ENCODE data around the gene CHD2.

CHD2 gene

DNA sequence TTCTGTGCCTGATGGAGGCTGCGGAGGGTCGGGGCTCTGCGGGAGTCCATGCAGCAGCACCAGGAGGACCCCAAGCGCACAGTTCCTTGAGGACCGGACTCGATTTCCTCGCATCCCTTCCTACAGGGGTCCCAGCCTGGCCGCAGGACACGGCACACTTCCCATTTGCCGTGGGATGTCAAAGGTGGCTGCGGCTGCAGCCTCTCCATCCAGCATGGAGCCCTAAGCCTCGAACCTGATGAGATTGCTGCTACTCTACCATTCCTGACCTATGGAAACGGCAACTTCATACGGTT, 148.2 kb downstream of the CHD2 start:
- TF ChIP-seq, protein P1, sequence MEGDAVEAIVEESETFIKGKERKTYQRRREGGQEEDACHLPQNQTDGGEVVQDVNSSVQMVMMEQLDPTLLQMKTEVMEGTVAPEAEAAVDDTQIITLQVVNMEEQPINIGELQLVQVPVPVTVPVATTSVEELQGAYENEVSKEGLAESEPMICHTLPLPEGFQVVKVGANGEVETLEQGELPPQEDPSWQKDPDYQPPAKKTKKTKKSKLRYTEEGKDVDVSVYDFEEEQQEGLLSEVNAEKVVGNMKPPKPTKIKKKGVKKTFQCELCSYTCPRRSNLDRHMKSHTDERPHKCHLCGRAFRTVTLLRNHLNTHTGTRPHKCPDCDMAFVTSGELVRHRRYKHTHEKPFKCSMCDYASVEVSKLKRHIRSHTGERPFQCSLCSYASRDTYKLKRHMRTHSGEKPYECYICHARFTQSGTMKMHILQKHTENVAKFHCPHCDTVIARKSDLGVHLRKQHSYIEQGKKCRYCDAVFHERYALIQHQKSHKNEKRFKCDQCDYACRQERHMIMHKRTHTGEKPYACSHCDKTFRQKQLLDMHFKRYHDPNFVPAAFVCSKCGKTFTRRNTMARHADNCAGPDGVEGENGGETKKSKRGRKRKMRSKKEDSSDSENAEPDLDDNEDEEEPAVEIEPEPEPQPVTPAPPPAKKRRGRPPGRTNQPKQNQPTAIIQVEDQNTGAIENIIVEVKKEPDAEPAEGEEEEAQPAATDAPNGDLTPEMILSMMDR (conservative IDR thresholded peaks at IDR 0.05; ENCODE audit: low read depth, low read length) = no peak
- no peak for DNase-seq (ENCODE audit: low read depth)
- no peak overlapping the region for H3K4me3 ChIP-seq (ENCODE audit: low read depth, low read length)

DNA sequence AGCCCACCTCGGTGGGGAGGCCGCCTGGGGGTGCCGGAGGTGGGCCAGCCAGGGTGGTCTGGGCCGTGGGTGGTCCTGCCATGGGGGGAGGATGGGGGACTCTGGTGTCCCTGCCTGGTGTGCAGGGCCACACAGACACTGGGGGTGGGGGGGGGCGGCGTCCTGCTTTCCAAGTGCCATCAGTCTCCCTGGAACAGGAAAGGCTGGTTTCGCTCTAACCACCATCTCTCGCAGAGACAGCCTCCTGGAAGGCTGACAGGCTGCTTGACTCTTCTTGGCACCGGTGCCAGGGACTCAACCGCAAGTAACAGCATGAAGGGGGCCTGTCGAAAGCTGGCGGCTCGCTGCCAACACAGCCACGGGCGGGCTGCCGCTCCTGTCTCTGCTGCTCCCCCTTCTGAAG, 148.6 kb downstream of the CHD2 start:
- TF ChIP-seq, protein P1 (conservative IDR thresholded peaks at IDR 0.05; ENCODE audit: low read depth, low read length) = no peak
- H3K4me3 ChIP-seq (ENCODE audit: low read depth, low read length) = no peak overlapping the region
- no peak for DNase-seq (ENCODE audit: low read depth)

DNA sequence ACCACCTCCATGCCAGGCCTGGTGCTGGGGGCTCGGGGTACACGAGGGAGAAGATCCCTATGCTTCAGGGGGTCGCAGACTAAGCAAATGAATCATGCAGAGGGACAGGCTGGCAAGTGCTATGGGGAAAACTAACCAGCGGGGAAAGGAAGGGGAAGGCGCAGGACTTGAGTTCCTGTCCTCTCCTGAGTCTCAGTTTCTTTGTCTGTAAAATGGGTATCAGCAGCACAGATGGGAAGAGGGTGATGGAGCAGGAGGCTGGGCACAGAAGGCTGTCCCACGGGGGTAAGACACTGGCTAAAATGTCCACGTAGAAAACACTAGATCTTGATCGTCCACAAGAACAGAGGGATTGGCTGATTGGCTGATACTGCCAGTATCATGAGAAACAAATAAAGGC, 149.1 kb downstream of the CHD2 start:
- DNase-seq (ENCODE audit: low read depth) = no peak
- no peak overlapping the region for H3K4me3 ChIP-seq (ENCODE audit: low read depth, low read length)
- TF ChIP-seq, protein P1 (conservative IDR thresholded peaks at IDR 0.05; ENCODE audit: low read depth, low read length) = no peak

DNA sequence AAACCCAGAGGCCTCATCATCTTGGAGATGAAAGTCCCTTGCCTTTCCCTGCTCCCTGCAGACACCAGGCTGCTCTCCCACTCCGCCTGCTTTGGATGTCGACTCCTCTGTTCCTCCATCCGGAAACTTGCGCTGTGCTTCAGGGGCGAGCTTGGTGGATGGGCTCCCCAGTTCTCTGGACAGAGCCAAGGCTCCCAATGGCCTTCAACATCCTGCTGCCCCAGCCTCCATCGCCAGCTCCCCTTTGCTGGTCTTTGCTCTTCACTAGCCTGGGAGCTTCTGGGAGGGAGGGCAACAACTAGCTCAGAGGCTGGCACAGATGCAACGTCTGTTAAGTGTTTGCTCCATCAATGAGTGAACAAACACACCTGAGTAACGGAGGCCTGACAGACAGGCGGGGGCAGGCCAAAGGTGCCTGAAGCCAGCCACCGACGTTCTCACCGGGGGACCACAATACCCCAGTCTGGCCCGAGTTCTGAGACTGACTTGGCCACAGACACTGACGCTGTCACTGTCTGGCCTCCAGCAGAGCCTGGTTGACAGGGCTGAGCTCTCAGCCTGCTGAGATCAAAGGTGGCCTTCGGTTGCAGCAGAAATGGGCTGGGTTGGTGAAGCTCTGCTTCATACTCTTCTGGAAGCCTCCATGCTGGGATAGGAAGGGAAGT, 149.9 kb downstream of the CHD2 start:
- TF ChIP-seq, protein P1 (conservative IDR thresholded peaks at IDR 0.05; ENCODE audit: low read depth, low read length) = no peak
- H3K4me3 ChIP-seq (ENCODE audit: low read depth, low read length) = no peak overlapping the region
- no peak for DNase-seq (ENCODE audit: low read depth)

DNA sequence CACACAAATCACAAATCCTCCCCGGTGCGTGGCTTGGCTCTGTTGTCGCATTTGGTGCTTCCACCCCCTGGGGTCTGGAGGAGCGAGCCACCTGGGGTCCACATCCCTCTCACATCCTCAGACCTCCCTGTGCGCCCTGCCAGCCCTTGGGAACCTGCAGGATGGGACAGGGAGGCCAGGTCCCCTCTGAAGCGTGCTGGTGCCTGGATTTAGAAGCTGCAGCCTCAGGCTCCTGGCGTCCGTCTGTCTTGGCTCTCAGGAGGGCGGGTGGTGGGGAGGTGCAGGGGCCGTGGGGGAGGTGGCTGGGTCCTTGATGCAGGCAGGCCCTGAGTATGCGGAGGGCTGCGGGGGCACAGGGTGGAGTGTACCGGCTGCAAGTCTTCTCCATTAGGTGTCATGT, 150.5 kb downstream of the CHD2 start:
- TF ChIP-seq, protein P1 (conservative IDR thresholded peaks at IDR 0.05; ENCODE audit: low read depth, low read length) = no peak
- no peak for DNase-seq (ENCODE audit: low read depth)
- no peak overlapping the region for H3K4me3 ChIP-seq (ENCODE audit: low read depth, low read length)

DNA sequence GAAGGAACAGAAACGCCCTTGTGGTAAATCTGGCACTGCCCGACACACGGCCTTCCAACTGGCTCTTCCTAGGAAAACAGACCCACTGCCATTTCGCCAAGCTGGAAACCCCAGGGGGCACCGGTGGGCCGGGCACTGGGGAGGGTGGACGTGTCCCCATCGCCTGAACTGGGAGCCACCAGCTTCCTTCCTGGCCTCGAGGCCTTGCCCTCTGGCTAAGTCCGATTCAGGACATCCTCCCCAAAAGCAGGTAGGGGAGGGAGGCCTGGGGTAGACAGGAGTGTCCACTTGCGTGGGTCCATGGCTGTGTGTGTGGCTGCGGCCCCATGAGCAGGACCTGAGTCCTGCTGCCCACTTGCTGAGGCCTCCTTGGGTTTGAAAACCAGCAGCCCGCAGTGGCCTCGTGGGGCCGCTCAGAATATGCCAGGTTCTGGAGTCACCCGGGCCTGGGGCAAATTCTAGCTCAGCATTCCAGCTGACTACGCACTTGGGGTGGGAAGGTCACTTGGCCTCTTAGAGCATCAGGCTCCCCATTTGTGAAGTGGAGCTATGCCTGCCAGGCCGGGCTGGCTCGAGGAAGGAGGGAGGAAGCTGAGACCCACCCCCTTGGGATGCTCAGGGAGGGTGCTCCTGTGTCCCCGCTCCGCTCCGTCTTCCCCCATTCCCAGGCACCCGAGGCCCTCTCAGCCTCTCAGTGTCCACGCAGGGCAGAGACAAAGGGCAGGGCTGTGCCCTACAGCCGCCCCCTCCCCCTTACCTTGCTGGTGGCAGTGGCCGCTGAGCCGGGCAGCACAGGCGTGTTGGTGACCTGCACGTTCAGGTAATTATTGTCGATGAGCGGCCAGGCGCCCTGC, 151.3 kb downstream of the CHD2 start:
- TF ChIP-seq, protein P1 (conservative IDR thresholded peaks at IDR 0.05; ENCODE audit: low read depth, low read length) = no peak
- H3K4me3 ChIP-seq (ENCODE audit: low read depth, low read length) = no peak overlapping the region
- no peak for DNase-seq (ENCODE audit: low read depth)

Data from choroid plexus epithelial cell (primary cell).